IPS-18c (cell line): Measurements from ENCODE around the gene EDC3.
"Not testable (repeated sequence)": the region's sequence is repeated elsewhere in the genome, so short reads cannot be mapped to it uniquely, and the experiment has no call there.

ENCODE experiments used
- H3K4me3 ChIP-seq: 2 replicates; pipeline ENCODE4 v1.7.0; 2013; ENCODE audit warnings: low read depth, mild to moderate bottlenecking, low read length, moderate library complexity; ENCODE audit not compliant: insufficient read depth
- H3K9me3 ChIP-seq: one replicate; pipeline ENCODE4 v1.6.1; 2013; ENCODE audit warnings: mild to moderate bottlenecking, low read length, moderate library complexity; ENCODE audit not compliant: control insufficient read depth, insufficient read depth

Gene EDC3

DNA sequence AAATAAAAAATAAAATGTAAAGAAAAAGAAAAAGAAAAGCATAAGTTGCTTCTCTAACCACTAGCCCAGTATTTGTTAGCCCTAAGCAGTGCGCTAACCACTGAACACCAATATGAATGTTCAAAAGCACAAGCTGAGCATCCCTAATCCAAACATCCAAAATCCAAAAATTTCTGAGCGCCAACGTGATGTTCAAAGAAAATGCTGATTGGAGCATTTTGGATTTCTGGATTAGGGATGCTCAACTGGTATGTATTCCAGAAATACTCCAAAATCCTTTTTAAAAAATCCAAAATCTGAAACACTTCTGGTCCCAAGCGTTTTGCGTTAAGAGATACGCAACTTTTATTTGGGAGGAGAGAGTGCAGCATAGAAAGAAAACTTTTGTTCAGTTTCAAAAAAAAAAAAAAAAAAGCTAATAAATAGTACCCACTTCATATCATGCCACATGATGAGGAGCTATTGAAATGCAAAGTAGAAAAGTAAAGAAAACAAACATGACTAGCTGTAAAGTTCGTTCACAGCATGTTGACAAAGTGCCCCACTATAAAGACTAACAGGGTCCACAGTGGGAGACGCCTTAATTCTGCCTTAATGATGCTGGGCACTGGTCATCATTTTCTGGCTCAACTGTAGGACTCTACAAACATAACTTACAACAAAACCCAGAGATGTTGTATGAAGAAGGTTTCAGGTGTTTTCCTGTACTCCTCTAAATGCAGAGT is 32.4 kb downstream of the EDC3 start:
- H3K4me3 ChIP-seq: no peak overlapping the region
- no peaks in the 10 kb centered on the region for H3K9me3 ChIP-seq

GRCh38 chr15:74662064-74662860 is 33.6 kb downstream of the EDC3 start:
- no peak overlapping the region for H3K4me3 ChIP-seq
- no peaks in the 10 kb centered on the region for H3K9me3 ChIP-seq

- not testable (repeated sequence) for H3K4me3 ChIP-seq
Measured at GRCh38 chr15:74661280-74661679, 34.5 kb downstream of the EDC3 start.

DNA sequence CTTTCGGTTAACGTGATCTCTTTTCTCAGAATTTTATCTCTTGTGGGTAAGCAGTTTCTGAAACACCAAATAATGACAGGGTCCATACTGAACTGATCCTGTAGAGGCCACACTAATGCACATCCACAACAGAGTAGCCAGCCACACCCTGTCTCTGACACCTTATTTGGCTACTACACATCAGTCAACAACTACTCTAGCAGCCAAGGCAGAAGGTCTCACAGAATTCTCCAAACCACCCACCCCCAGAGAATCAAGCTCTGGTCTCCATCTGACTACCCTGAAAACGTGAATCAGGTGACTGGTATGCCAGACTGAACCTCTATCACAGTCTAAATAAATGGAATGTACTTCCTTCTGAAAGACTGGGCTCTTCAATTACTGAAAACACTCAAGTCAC is 38.0 kb downstream of the EDC3 start:
- Histone ChIP-seq H3K9me3 (no peaks in the 10 kb centered on the region), H3K4me3 (no peak overlapping the region)

More at GRCh38 chr15:74661280-74661679, 34.5 kb downstream of the EDC3 start:
- not testable (repeated sequence) for H3K9me3 ChIP-seq

GRCh38 chr15:74656935-74657535 is 38.8 kb downstream of the EDC3 start:
- H3K9me3 ChIP-seq: no peaks in the 10 kb centered on the region

GRCh38 chr15:74655424-74655823 is 40.4 kb downstream of the EDC3 start:
- Histone ChIP-seq H3K9me3 (no peaks in the 10 kb centered on the region), H3K4me3 (no peak overlapping the region)

More at GRCh38 chr15:74656935-74657535, 38.8 kb downstream of the EDC3 start:
- H3K4me3 ChIP-seq: no peak overlapping the region

- no peaks in the 10 kb centered on the region for H3K9me3 ChIP-seq
Measured at GRCh38 chr15:74653426-74654102, 42.3 kb downstream of the EDC3 start.

DNA sequence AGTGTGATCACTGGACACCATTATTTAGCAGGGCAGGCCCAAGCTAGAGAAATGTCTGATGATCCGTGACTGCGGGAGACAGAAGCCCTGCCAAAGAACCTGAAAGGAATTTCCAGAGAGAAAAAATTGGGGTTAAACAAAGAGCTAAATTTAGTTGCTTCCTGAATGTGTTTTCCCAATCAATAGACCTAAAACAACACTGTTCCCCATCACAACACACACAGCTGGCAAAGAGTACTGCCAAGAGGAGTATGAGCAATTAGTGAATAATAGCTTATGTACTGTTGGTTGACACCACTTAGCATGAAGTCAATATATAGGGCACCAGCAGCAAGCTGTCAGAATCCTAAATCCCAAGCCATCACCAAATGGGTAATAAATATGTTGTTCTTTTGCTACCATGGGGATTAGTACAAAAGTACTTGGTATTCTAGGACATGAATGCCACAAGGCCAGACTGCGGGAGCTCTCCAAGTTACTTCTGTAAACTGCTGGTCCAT is 44.5 kb downstream of the EDC3 start:
- Histone ChIP-seq H3K4me3 (no peak overlapping the region), H3K9me3 (no peaks in the 10 kb centered on the region)

More at GRCh38 chr15:74653426-74654102, 42.3 kb downstream of the EDC3 start:
- H3K4me3 ChIP-seq: no peak overlapping the region

GRCh38 chr15:74648051-74648842 is 47.6 kb downstream of the EDC3 start:
- no peak overlapping the region for H3K4me3 ChIP-seq
- H3K9me3 ChIP-seq: no peaks in the 10 kb centered on the region

DNA sequence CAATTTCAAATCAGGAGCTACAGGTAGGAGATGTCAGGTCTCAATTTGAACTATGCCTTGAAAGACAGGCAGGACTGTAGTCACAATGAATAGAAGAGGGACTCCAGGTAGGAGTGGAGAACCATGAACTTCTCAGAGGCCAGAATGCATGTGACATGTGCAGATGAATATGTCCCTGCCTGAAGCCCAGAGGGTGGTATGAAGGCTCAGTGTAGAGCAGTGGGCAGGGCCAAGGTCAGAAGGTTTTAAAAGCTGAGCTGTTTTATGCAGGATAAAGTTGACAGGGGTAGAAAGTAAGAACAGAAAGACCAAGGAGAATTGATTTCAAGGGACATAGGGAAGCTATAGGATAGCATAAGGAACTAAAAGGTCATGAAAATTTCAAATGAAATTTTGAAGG is 49.3 kb downstream of the EDC3 start:
- Histone ChIP-seq H3K4me3 (no peak overlapping the region), H3K9me3 (no peaks in the 10 kb centered on the region)

DNA sequence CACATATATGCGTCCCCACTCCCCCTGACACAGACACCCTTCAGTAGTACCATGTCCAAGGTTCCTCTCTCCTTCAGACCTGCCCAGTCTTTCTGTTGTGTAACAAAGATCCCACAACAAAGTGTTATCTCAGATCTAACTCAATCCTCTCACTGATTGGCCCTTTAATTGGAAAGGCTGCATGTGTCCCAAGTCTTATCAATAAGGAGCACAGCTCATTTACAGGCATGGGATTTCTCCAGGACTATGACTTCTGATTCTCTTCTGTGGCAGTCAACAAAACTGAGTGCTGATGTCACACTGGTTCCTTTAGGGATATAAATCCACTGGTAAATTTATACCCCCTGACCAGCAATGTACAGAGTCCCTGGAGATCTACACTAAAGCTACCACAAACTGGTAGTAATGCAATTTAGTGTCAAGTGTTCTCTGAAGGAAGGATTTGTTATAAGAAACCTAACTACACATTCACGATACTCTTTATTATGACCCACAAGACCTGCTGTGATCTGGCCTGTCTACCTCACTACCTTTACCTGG is 52.1 kb downstream of the EDC3 start:
- no peaks in the 10 kb centered on the region for H3K9me3 ChIP-seq
- no peak overlapping the region for H3K4me3 ChIP-seq

DNA sequence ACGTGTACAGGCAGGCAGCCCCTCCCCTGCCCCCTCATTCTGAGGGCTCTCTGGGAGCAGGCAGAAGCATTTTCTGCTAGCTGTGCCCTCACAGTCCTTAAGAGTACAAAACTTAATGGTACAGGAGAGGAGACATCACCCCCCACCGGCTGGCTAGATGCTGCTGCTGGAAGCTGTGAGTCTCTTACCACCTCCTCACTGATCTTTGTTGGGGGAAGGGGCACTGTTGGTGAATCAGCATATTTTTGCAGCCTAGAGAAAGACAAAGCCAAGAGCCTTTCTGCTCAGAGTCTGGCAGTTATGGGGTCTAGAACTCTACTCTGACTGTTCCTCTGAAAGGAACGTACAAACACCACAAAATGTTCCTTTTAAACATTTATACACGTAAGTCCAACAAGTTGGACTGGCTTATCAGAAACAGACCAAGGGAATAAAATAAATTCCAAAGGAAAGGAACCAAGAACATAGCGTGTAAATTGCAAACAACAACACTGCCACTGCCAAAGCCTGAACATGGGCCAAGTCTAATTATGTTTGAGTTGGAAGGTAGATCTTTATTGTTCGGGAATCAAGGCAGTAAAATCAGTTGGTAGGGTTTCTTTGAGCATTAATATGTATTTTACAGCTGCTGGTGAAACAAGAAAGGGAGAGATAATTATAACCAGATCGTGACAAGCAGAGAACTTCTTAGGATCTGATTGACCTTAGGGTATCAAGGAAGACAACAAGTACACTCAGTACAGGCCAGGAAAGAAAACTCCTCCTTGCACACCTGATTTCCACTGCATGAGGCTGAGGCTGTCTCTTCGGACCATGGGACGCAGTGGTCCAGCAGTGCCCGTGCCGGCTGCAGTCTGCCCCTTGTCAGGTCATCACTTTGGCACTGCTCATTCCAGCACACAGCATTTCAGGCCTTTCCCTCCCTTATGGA is 52.8 kb downstream of the EDC3 start:
- Histone ChIP-seq H3K4me3 (no peak overlapping the region), H3K9me3 (no peaks in the 10 kb centered on the region)

GRCh38 chr15:74642348-74642733 is 53.5 kb downstream of the EDC3 start:
- no peaks in the 10 kb centered on the region for H3K9me3 ChIP-seq
- no peak overlapping the region for H3K4me3 ChIP-seq

- Histone ChIP-seq H3K9me3 (no peaks in the 10 kb centered on the region), H3K4me3 (no peak overlapping the region)
Measured at GRCh38 chr15:74641151-74641550, 54.7 kb downstream of the EDC3 start.

- Histone ChIP-seq H3K9me3 (no peaks in the 10 kb centered on the region), H3K4me3 (no peak overlapping the region)
Measured at GRCh38 chr15:74636984-74637383, 58.8 kb downstream of the EDC3 start.
